Activated CD8-positive, alpha-beta T cell treated with anti-CD3 and anti-CD28 coated beads for 36 hours (primary cell): ENCODE data around the gene ACSF2. TPM values are rescaled to one million over a fixed set of nuclear protein-coding genes. Genes with fewer than 3 reads are reported as not detected.
"Not testable (repeated sequence)": the region's sequence is repeated elsewhere in the genome, so short reads cannot be mapped to it uniquely, and the experiment has no call there.

Source experiments
- ATAC-seq: fragments of 200-7000 bp; cut with Tn5 transposase; one replicate; pipeline ENCODE4 v1.10.0; 2021; ENCODE audit warnings: mild to moderate bottlenecking, moderate library complexity
- CTCF ChIA-PET: fragments of 350-600 bp; sonication (Branson Sonifier 250); formaldehyde crosslinking; loops from one replicate; lab custom pipeline; 2021; ENCODE audit warnings: antibody characterized with exemption; lab: Charles Lee
- POLR2A ChIA-PET: fragments of 350-600 bp; sonication (Branson Sonifier 250); formaldehyde crosslinking; loops from one replicate; lab custom pipeline; 2021; ENCODE audit warnings: antibody characterized with exemption; lab: Charles Lee
- DNase-seq: peaks from one replicate; pipeline ENCODE4 v3.0.0-alpha.2; 2020
- H3K27ac Mint-ChIP-seq: one replicate; pipeline ENCODE4 v1.8.0; 2021; ENCODE audit warnings: mild to moderate bottlenecking, mixed read lengths
- H3K27me3 Mint-ChIP-seq: one replicate; pipeline ENCODE4 v1.8.0; 2021; ENCODE audit warnings: mixed read lengths
- H3K36me3 Mint-ChIP-seq: one replicate; pipeline ENCODE4 v1.8.0; 2021; ENCODE audit warnings: low read depth, mixed read lengths
- H3K4me1 Mint-ChIP-seq: one replicate; pipeline ENCODE4 v1.8.0; 2021; ENCODE audit warnings: low read depth, mixed read lengths
- H3K4me3 Mint-ChIP-seq: one replicate; pipeline ENCODE4 v1.8.0; 2021; ENCODE audit warnings: mild to moderate bottlenecking, moderate library complexity, mixed read lengths
- H3K9me3 Mint-ChIP-seq: one replicate; pipeline ENCODE4 v1.8.0; 2021; ENCODE audit warnings: mixed read lengths
- intact Hi-C: fragments of 100-400 bp; cut with micrococcal nuclease; formaldehyde crosslinking; loops from one replicate; pipeline ENCODE4 v1.10.0; 2022
- total RNA-seq, 2 experiments: library from RNA; stranded (reverse); gene quantifications; one replicate each; pipeline ENCODE4 v1.2.3, GENCODE V29; 2021
- TF ChIP-seq, protein P1 (sequence below): fragments of 200-600 bp; IDR thresholded peaks from one replicate; pipeline ENCODE4 v1.8.0; 2022; ENCODE audit warnings: antibody characterized with exemption, mild to moderate bottlenecking

Gene ACSF2
- total RNA-seq, 2 experiments from 2014 or later = 14.5 to 17.5 TPM

DNA sequence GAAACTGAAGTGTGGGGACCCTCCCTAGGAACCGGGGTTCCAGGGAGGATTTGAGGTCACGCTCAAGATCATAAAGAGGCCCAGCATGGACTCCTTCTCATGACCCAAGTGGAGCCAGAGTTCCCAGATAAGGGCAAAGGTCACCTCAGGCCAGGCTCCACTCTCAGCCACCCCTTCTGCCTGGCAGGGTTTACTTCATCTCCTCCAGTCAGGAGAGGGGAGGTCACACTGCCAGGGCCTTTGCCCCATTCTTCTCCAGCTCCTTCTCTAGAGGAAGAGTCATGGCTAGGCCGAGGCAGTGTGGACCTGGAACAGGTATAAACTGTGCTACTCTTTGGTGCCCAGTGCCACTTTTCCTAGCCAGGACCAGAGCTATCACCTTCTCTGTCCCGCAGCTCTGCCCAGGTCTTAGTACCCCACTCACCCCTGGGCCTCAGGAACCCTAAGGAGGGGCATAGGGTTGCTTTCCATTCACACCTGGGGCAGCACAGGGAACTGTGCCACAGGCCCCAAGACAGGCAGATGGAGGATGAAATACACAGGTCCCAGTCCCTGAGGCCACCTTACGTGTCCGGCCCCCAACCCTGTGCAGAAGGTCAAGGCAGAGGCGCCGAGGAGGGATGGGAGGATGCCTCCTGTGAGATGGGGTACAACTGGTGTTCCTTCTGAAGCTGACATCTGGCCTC, 879 bp upstream of the ACSF2 start:
- ATAC-seq (no peak), DNase-seq (no peak)
- TF ChIP-seq, protein P1, sequence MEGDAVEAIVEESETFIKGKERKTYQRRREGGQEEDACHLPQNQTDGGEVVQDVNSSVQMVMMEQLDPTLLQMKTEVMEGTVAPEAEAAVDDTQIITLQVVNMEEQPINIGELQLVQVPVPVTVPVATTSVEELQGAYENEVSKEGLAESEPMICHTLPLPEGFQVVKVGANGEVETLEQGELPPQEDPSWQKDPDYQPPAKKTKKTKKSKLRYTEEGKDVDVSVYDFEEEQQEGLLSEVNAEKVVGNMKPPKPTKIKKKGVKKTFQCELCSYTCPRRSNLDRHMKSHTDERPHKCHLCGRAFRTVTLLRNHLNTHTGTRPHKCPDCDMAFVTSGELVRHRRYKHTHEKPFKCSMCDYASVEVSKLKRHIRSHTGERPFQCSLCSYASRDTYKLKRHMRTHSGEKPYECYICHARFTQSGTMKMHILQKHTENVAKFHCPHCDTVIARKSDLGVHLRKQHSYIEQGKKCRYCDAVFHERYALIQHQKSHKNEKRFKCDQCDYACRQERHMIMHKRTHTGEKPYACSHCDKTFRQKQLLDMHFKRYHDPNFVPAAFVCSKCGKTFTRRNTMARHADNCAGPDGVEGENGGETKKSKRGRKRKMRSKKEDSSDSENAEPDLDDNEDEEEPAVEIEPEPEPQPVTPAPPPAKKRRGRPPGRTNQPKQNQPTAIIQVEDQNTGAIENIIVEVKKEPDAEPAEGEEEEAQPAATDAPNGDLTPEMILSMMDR = no peak
- peaks cover 37% of the 10 kb centered on the region for H3K4me1 Mint-ChIP-seq
- no peaks in the 10 kb centered on the region for H3K27me3 Mint-ChIP-seq
- intact Hi-C loops = no loop called here
- POLR2A ChIA-PET = interaction anchor here (0.7 to 2.0 kb wide), 4 partner anchors 9 to 52 kb away, joined by 4 to 5 read pairs (median 4); partner anchors contain the start of gene LRRC59
- peaks cover 2% of the 10 kb centered on the region for H3K36me3 Mint-ChIP-seq
- H3K27ac Mint-ChIP-seq = peak overlapping the region; percentile 64
- peak overlapping the region; percentile 80 for H3K4me3 Mint-ChIP-seq
- H3K9me3 Mint-ChIP-seq = no peaks in the 10 kb centered on the region
- CTCF ChIA-PET = interaction anchor here (0.9 to 1.8 kb wide), 2 partner anchors 29 to 225 kb away, joined by 3 to 5 read pairs; no protein-coding TSS in a partner anchor

DNA sequence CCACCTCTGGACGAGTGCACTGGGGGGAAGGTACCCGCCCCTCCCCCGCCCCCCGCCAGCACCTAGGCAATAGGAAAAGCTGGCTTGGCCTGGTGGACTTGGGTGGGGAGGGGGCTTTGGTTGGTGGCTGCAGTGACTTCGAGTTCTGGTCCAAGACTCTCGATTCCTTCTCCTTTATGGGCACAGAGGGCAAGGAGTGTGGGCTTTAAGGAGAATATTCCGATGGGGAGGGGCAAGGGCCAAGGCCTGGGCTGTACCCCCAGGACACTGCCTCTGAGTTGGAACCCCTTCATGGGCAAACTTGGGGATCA, 409 bp downstream of the ACSF2 start:
- Mint-ChIP-seq H3K36me3 (no peaks in the 10 kb centered on the region), H3K27ac (peak overlapping the region; percentile 77), H3K4me1 (peaks cover 29% of the 10 kb centered on the region), H3K9me3 (no peaks in the 10 kb centered on the region), H3K4me3 (peak overlapping the region; percentile 80), H3K27me3 (no peaks in the 10 kb centered on the region)
- DNase-seq (no peak), ATAC-seq (no peak)
- TF ChIP-seq, protein P1 = no peak
- CTCF ChIA-PET = interaction anchor here (0.8 to 2.0 kb wide), 5 partner anchors 29 to 65 kb away, joined by 3 to 15 read pairs (median 4); partner anchors contain the start of gene LRRC59
- POLR2A ChIA-PET = interaction anchor here (1.1 to 2.0 kb wide), 4 partner anchors 10 to 185 kb away, joined by 3 to 5 read pairs (median 4); partner anchors contain the start of genes LRRC59 and RSAD1
- intact Hi-C loops = no loop called here

DNA sequence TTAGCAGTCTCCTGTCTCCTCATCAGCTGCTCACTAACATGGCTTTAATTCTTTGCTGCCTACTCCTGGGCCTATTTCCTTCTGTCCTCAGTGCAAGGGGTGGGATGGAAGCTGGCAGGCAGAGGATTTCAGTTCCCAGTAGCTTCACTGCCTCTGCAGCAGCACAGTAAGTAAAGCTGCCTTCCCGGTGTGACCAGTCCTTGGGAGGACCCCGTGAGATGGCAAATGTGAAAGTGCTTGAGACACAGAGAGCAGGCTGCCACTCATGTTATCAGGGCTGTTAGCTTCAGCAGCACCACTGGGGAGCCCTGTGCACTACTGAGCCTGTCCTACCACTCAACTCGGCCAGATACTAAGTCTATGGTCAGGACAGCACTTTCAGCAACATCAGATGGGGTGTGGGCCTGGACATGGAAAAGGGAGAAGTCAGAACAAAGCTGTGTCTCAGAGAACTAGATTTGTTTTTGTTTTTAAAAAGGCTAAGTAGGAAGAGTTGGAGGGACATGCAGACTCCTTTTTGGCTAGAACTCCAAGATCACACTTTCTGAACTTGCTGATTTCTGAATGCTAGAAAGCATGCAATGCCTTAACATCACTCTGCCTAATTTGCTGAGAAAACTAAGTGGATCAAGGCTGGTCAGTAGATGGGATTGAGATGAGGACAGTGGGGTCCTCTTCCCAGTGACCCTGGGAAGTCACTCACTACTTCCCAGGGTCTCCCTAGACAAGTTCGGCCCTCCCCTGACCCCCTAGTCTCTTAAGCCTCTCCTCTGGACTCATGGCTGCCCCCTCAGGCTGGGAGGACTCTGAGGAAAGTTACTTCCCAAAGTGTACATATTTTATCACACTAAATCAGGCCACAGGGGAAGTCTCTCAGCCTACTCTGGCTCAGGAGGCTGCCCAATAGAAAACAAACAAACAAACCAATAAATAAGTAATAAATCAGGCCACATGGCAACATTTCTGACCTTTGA, 1.1 kb downstream of the ACSF2 start:
- H3K27ac Mint-ChIP-seq = peak overlapping the region; percentile 77
- H3K4me1 Mint-ChIP-seq = peaks cover 25% of the 10 kb centered on the region
- peak overlapping the region; percentile 80 for H3K4me3 Mint-ChIP-seq
- H3K36me3 Mint-ChIP-seq = no peaks in the 10 kb centered on the region
- no peaks in the 10 kb centered on the region for H3K27me3 Mint-ChIP-seq
- peak; percentile 45 for ATAC-seq
- peak; percentile 57 for DNase-seq
- TF ChIP-seq, protein P1 = no peak
- no peaks in the 10 kb centered on the region for H3K9me3 Mint-ChIP-seq
- intact Hi-C loops = no loop called here
- POLR2A ChIA-PET = interaction anchor here (1.1 to 2.0 kb wide), 4 partner anchors 11 to 184 kb away, joined by 3 to 5 read pairs (median 4); partner anchors contain the start of genes LRRC59 and RSAD1
- CTCF ChIA-PET = interaction anchor here (0.8 to 2.0 kb wide), 4 partner anchors 30 to 66 kb away, joined by 3 to 15 read pairs (median 4); partner anchors contain the start of gene LRRC59

DNA sequence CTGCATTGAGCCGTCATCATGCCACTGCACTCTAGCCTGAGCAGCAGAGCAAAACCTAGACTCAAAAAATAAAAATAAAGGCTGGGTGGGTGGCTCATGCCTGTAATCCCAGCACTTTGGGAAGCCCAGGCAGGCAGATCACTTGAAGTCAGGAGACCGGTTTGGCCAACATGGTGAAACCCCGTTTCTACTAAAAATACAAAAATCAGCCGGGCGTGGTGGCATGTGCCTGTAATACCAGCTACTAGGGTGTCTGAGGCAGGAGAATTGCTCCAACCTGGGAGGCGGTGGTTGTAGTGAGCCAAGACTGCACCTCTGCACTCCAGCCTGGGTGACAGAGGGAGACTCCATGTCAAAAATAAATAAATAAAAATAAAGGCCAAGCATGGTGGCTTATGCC, 2.1 kb downstream of the ACSF2 start:
- H3K4me3 Mint-ChIP-seq, H3K27ac Mint-ChIP-seq, DNase-seq, H3K9me3 Mint-ChIP-seq, H3K36me3 Mint-ChIP-seq, intact Hi-C loops, H3K27me3 Mint-ChIP-seq, ATAC-seq, POLR2A ChIA-PET: not testable (repeated sequence)
- H3K4me1 Mint-ChIP-seq = peaks cover 23% of the 10 kb centered on the region
- CTCF ChIA-PET = interaction anchor here (1.6 to 2.8 kb wide), 2 partner anchors 10 to 31 kb away, joined by 5 to 11 read pairs; partner anchors contain the start of gene LRRC59

DNA sequence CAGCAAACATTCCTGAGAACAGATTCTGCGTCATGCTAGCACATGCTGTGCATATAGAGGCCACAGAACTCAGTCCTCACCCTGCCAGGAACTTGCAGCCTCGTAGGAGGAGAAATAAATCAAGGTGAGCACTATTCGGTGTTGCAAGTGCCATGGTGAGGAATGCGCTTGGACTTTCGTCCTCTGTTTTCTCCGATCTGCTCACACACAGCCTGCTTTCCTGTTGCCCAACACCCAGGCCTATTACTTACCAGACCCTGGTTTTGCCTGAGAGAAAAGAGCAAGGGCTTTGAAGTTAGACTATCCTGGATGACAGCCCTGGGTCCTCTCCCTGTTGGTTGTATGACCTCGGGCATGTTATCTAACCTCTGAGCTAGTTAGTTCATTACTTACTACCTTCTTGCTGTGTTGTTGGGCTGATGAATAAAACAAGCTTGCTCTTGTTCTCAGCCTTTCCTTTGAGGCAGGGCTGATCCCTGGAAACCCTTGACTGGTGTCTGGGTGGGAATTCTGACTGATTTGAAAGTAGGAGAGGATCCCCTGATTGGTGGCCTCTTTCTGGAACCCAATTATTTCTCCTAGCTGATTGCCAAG, 2.9 kb downstream of the ACSF2 start:
- intact Hi-C loops = no loop called here
- ChIA-PET POLR2A (interaction anchor here (1.6 kb wide), 1 partner anchor 13 kb away, joined by 4 read pairs; no protein-coding TSS in a partner anchor), CTCF (interaction anchor here (1.1 to 2.8 kb wide), 3 partner anchors 9 to 50 kb away, joined by 3 to 11 read pairs (median 5); partner anchors contain the start of gene LRRC59)
- TF ChIP-seq, protein P1 = no peak
- H3K36me3 Mint-ChIP-seq = no peaks in the 10 kb centered on the region
- H3K27me3 Mint-ChIP-seq = no peaks in the 10 kb centered on the region
- no peak overlapping the region for H3K27ac Mint-ChIP-seq
- no peak for ATAC-seq
- DNase-seq = no peak
- H3K4me1 Mint-ChIP-seq = peaks cover 21% of the 10 kb centered on the region
- no peaks in the 10 kb centered on the region for H3K9me3 Mint-ChIP-seq
- H3K4me3 Mint-ChIP-seq = no peak overlapping the region
